A549 (cell line): ENCODE measurements around the gene VARS2. TPM values are rescaled to one million over a fixed set of nuclear protein-coding genes. Genes with fewer than 3 reads are reported as not detected.

Source experiments
- ATAC-seq, 2 experiments: fragments of 200-7000 bp in 1 of 2; fragments of >200 bp in 1 of 2; cut with Nextera tagmentation in 1 of 2; cut with Tn5 transposase in 1 of 2; 3 replicates each; pipeline versions ENCODE4 v1.8.0 to v1.9.1; 2018 to 2020; ENCODE audit warnings: mild to moderate bottlenecking in 1 of 2, moderate library complexity in 1 of 2
- CTCF ChIA-PET: fragments of 300-600 bp; sonication (Branson Sonifier 250); formaldehyde crosslinking; extraction: SDS; loops from one replicate; lab custom pipeline; 2021; ENCODE audit warnings: antibody characterized with exemption, inconsistent platforms; lab: Yijun Ruan, JAX
- POLR2A ChIA-PET: fragments of 350-600 bp; formaldehyde crosslinking; extraction: SDS; loops from one replicate; lab custom pipeline; 2021; ENCODE audit warnings: antibody characterized with exemption, inconsistent platforms; lab: Yijun Ruan, JAX
- DNase-seq, 2 experiments: peaks; one replicate each; pipeline versions ENCODE4 v3.0.0 to v3.0.0-alpha.2; 2011 to 2016; ENCODE audit warnings: low read depth in 1 of 2, low spot score in 1 of 2
- FAIRE-seq: peaks from 2 replicates; lab custom pipeline; 2011; peaks lifted over from hg19 to GRCh38; lab: Jason Lieb, UNC
- H3K27ac ChIP-seq, 2 experiments: fragments of >200 bp; sonication (Bioruptor Twin); formaldehyde crosslinking; 3 replicates each; pipeline ENCODE4 v1.5.1; 2016 to 2017
- H3K4me1 ChIP-seq: fragments of >200 bp; sonication (Bioruptor Twin); formaldehyde crosslinking; 3 replicates; pipeline ENCODE4 v1.6.1; 2016
- H3K4me2 ChIP-seq: fragments of >200 bp; sonication (Bioruptor Twin); formaldehyde crosslinking; 3 replicates; pipeline ENCODE4 v1.6.1; 2016
- H3K4me3 ChIP-seq: fragments of >200 bp; sonication (Bioruptor Twin); formaldehyde crosslinking; 3 replicates; pipeline ENCODE4 v1.5.1; 2016
- H3K9me3 ChIP-seq: fragments of >200 bp; sonication (Bioruptor Twin); formaldehyde crosslinking; 3 replicates; pipeline ENCODE4 v1.6.1; 2016
- BCL3 ChIP-seq: fragments of >200 bp; sonication (Bioruptor Twin); formaldehyde crosslinking; IDR thresholded peaks from 3 replicates; pipeline ENCODE4 v1.6.1; 2016
- CBX8 ChIP-seq: fragments of 200-600 bp; sonication (generic); IDR thresholded peaks from 2 replicates; pipeline ENCODE4 v1.6.1; 2016
- CEBPB ChIP-seq, 2 experiments: fragments of >200 bp in 1 of 2; sonication (Bioruptor Twin) in 1 of 2; formaldehyde crosslinking in 1 of 2; IDR thresholded peaks; 2 replicates each; pipeline ENCODE4 v1.6.1; 2012 to 2016
- CTCF ChIP-seq: fragments of >200 bp; sonication (Bioruptor Twin); formaldehyde crosslinking; IDR thresholded peaks from 3 replicates; pipeline ENCODE4 v1.5.1; 2016
- EHF ChIP-seq: fragments of 250-450 bp; sonication (Bioruptor Pico); IDR thresholded peaks from 2 replicates; pipeline ENCODE4 v1.5.0; 2020; ENCODE audit warnings: mild to moderate bottlenecking
- EP300 ChIP-seq, 2 experiments: fragments of >200 bp; sonication (Bioruptor Twin); formaldehyde crosslinking; IDR thresholded peaks; 2 replicates in 1 of 2; 3 replicates in 1 of 2; pipeline ENCODE4 v1.6.1; 2016 to 2017
- ESRRA ChIP-seq: fragments of 150-350 bp; IDR thresholded peaks from 2 replicates; pipeline ENCODE4 v1.6.1; 2014; ENCODE audit warnings: mild to moderate bottlenecking, low read length, borderline replicate concordance
- GATA3 ChIP-seq: IDR thresholded peaks from 2 replicates; pipeline ENCODE4 v1.6.1; 2012; ENCODE audit warnings: borderline replicate concordance
- JUNB ChIP-seq: fragments of >200 bp; sonication (Bioruptor Twin); formaldehyde crosslinking; IDR thresholded peaks from 2 replicates; pipeline ENCODE4 v1.6.1; 2016
- KDM5A ChIP-seq: fragments of 200-600 bp; sonication (generic); IDR thresholded peaks from 2 replicates; pipeline ENCODE4 v1.6.1; 2016; ENCODE audit warnings: antibody characterized with exemption, mild to moderate bottlenecking
- NR3C1 ChIP-seq: fragments of >200 bp; sonication (Bioruptor Twin); formaldehyde crosslinking; IDR thresholded peaks from 3 replicates; pipeline ENCODE4 v1.6.1; 2017
- PBX3 ChIP-seq: IDR thresholded peaks from 2 replicates; pipeline ENCODE4 v1.6.1; 2012
- POLR2A ChIP-seq: IDR thresholded peaks from 2 replicates; pipeline ENCODE4 v1.6.1; 2012; ENCODE audit warnings: mild to moderate bottlenecking, low read length
- RAD21 ChIP-seq, 2 experiments: fragments of >200 bp in 1 of 2; sonication (Bioruptor Twin) in 1 of 2; formaldehyde crosslinking in 1 of 2; IDR thresholded peaks in 1 of 2; conservative IDR thresholded peaks in 1 of 2; 2 replicates in 1 of 2; 3 replicates in 1 of 2; pipeline ENCODE4 v1.6.1; 2012 to 2018; ENCODE audit warnings: inconsistent platforms in 1 of 2
- RNF2 ChIP-seq: fragments of 200-600 bp; sonication (generic); IDR thresholded peaks from 2 replicates; pipeline ENCODE4 v1.6.1; 2016; ENCODE audit warnings: low read depth, mild to moderate bottlenecking, antibody characterized with exemption, moderate library complexity, borderline replicate concordance
- SMC3 ChIP-seq: fragments of >200 bp; sonication (Bioruptor Twin); formaldehyde crosslinking; IDR thresholded peaks from 3 replicates; pipeline ENCODE4 v1.6.1; 2018; ENCODE audit warnings: inconsistent platforms
- SREBF2 ChIP-seq: fragments of 450-650 bp; IDR thresholded peaks from 2 replicates; pipeline ENCODE4 v1.6.1; 2014; ENCODE audit warnings: mild to moderate bottlenecking, moderate library complexity
- TP53 ChIP-seq: fragments of 250-450 bp; sonication (Bioruptor Pico); IDR thresholded peaks from 2 replicates; pipeline ENCODE4 v1.5.0; 2021; ENCODE audit warnings: mild to moderate bottlenecking, moderate library complexity
- USF2 ChIP-seq: fragments of 450-650 bp; IDR thresholded peaks from 2 replicates; pipeline ENCODE4 v1.6.1; 2014; ENCODE audit warnings: antibody characterized with exemption
- ZC3H11A ChIP-seq: fragments of 450-650 bp; IDR thresholded peaks from 2 replicates; pipeline ENCODE4 v1.6.1; 2014; ENCODE audit warnings: antibody characterized with exemption, mild to moderate bottlenecking
- ZSCAN20 ChIP-seq: fragments of 250-450 bp; sonication (Bioruptor Pico); IDR thresholded peaks from 2 replicates; pipeline ENCODE4 v1.8.0; 2022; ENCODE audit warnings: mild to moderate bottlenecking, moderate library complexity
- WGBS: methylation state at CpG from one replicate; pipeline ENCODE4 v1.1.6; 2017; ENCODE audit errors: missing lambda C conversion rate; 5-methylcytosine and 5-hydroxymethylcytosine counted together
- polyA plus RNA-seq, 4 experiments: library from polyadenylated mRNA; depleted of rRNA in 3 of 4; stranded (reverse); fragments of >200 nt; fragmentation: RNase III in 1 of 4; extraction: RNeasy Plus Mini Kit Qiagen cat#74134 plus additional on column Dnase treatment in 1 of 4; gene quantifications; 2 replicates in 3 of 4; 3 replicates in 1 of 4; pipeline ENCODE4 v1.2.3, GENCODE V29; 2011 to 2017
- TF ChIP-seq, protein P1 (sequence below): IDR thresholded peaks from 2 replicates; pipeline ENCODE4 v1.6.1; 2012
- TF ChIP-seq, protein P2 (sequence below): fragments of 250-450 bp; sonication (Bioruptor Pico); IDR thresholded peaks from 2 replicates; pipeline ENCODE4 v1.5.0; 2020; ENCODE audit warnings: low read depth, mild to moderate bottlenecking, moderate library complexity

VARS2 gene
- polyA plus RNA-seq, 2 of the 4 experiments (the other 2 are of a cell fraction) = 15.0 to 15.5 TPM

DNA sequence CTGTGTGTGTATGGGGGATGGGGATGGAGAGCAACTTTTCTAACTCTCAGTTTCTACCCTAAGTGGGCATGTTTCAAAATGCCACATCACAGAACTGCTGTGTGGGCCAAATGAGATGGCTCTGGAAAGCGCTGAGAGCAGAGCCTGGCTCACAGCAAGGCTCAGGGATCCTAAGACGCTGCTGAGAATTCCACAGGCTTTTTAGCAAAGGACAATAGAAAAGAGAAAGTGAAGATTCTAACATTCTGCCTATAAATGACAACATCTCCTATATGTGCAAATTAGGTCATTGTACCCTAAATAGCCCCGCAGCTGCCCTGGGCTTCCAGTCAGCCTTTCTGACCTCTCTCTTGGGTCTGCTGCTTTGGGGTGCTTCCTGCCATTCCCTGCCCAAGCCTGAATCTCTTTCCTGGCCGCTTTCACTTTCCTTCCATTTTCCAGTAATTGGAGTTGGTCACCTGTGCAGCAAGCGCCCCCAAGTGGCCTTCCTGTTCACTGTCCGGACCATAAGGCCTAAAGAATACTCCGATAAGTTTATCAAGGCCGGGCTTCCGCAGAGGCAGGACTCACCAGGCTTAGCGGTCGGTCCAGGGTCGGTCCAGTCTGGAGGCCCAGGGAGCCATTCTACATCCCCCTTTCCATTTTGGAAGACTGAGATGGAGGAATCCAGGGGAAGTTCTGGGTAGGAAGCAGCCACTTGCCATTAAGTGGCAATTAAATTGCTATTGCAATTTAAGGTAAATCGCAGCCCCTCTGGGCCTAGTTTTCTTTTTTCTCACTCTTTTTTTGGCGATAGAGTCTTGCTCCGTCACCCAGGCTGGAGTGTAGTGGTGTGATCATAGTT lies 36.4 kb upstream of the VARS2 start:
- WGBS = 13% methylated on average over 12 of the region's 15 CpGs
- ATAC-seq = peak; percentile 88 to 94
- Histone ChIP-seq H3K4me3 (peak overlapping the region; percentile 14; the same call in 1 of the 3 replicates), H3K27ac (peak overlapping the region; percentile 79 to 91), H3K9me3 (peaks cover 9% of the 10 kb centered on the region; the same call in 2 of the 3 replicates), H3K4me2 (peak overlapping the region; percentile 78)
- CTCF ChIA-PET = interaction anchor here (0.6 to 5.0 kb wide), 40 partner anchors 10 to 336 kb away, joined by 3 to 62 read pairs (median 4); partner anchors contain the start of genes FLOT1 and VARS2
- no peak for FAIRE-seq
- peak; percentile 76 to 88 for DNase-seq
- peak; percentile 93 to 94 for TF ChIP-seq RAD21 (conservative IDR thresholded peaks at IDR 0.05 in 1 of 2, IDR thresholded peaks at IDR 0.05 in 1 of 2)
- no peak for TF ChIP-seq SREBF2
- no peak for TF ChIP-seq POLR2A
- TF ChIP-seq USF2 = no peak
- no peak for TF ChIP-seq GATA3
- no peak for TF ChIP-seq ZC3H11A
- no peak for TF ChIP-seq CBX8
- no peak for TF ChIP-seq CEBPB (IDR thresholded peaks at IDR 0.05)
- no peak for TF ChIP-seq ESRRA
- TF ChIP-seq, protein P1, sequence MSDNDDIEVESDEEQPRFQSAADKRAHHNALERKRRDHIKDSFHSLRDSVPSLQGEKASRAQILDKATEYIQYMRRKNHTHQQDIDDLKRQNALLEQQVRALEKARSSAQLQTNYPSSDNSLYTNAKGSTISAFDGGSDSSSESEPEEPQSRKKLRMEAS = 0 out of 2 replicates have a peak, but pooled peaks have one; percentile 16
- TF ChIP-seq KDM5A = no peak
- no peak for TF ChIP-seq EHF (CRISPR knock-in tag)
- peak; percentile 82 for TF ChIP-seq CTCF
- TF ChIP-seq SMC3 = peak; percentile 89
- no peak for TF ChIP-seq TP53 (CRISPR knock-in tag)
- TF ChIP-seq BCL3 = no peak
- TF ChIP-seq PBX3 = no peak
- TF ChIP-seq JUNB = no peak
- TF ChIP-seq, all 56 proteins: peak for 4
- H3K4me1 ChIP-seq = peaks cover 14% of the 10 kb centered on the region
- POLR2A ChIA-PET = interaction anchor here (1.5 kb wide), 1 partner anchor 49 kb away, joined by 4 read pairs; no protein-coding TSS in a partner anchor

DNA sequence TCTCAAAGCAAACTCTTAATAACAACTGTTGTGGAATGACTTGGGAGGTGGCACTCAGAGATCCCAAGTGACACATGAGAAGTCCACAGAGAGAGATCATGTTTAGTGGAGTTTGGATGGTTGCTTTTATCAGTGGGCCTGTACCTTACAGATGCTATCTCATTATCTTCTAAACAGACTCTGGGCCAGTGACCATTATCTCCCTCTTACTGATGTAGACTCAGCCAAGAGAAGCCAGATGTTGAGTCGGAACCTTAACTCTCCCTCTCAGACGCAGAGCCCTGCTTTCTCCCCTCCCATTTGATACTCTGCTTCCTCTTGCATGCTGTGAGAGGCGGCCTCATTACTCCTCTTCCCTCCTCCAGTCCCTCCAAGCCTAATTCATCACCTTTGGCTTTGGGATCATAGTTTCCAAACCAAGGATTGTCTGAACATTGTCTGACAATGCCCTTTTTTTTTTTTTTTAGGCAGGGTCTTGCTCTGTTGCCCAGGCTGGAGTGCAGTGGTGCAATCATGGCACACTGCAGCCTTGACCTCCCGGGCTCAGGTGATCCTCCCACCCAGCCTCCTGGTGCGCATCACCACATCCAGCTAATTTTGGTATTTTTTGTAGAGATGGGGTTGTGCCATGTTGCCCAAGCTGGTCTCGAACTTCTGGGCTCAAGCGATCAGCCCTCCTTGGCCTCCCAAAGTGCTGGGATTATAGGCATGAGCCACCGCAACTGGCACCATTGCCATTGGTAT lies 34.2 kb upstream of the VARS2 start:
- FAIRE-seq = no peak
- TF ChIP-seq EP300 (IDR thresholded peaks at IDR 0.05) = no peak
- TF ChIP-seq NR3C1 = no peak
- TF ChIP-seq ZSCAN20 (CRISPR knock-in tag) = no peak
- TF ChIP-seq, protein P2, sequence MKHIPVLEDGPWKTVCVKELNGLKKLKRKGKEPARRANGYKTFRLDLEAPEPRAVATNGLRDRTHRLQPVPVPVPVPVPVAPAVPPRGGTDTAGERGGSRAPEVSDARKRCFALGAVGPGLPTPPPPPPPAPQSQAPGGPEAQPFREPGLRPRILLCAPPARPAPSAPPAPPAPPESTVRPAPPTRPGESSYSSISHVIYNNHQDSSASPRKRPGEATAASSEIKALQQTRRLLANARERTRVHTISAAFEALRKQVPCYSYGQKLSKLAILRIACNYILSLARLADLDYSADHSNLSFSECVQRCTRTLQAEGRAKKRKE (CRISPR knock-in tag) = no peak
- TF ChIP-seq RNF2 = no peak
- TF ChIP-seq GATA3 = no peak
- TF ChIP-seq, all 56 proteins: peak for 0
- Histone ChIP-seq H3K4me3 (no peak overlapping the region), H3K9me3 (no peaks in the 10 kb centered on the region), H3K27ac (no peak overlapping the region; a peak in 1 of 6 replicates), H3K4me1 (peaks cover 26% of the 10 kb centered on the region), H3K4me2 (no peak overlapping the region)
- 90% methylated on average over 7 of the region's 8 CpGs for WGBS
- ATAC-seq = no peak
- ChIA-PET CTCF (interaction anchor here (0.8 to 5.0 kb wide), 9 partner anchors 10 to 207 kb away, joined by 3 to 62 read pairs (median 8); partner anchors contain the start of gene DHX16), POLR2A (no interaction called here)
- no peak for DNase-seq
